Astrocyte (in vitro differentiated cells and primary cell): ENCODE data around the gene MON1B. TPM values are rescaled to one million over a fixed set of nuclear protein-coding genes. Genes with fewer than 3 reads are reported as not detected.

ENCODE experiments used
- DNase-seq: peaks from one replicate; pipeline ENCODE4 v3.0.0-alpha.2; 2010; ENCODE audit warnings: low read depth
- FAIRE-seq: peaks from 2 replicates; lab custom pipeline; 2011; peaks lifted over from hg19 to GRCh38; lab: Jason Lieb, UNC
- H2AFZ ChIP-seq: 2 replicates; pipeline ENCODE4 v1.6.0; 2012; ENCODE audit warnings: low read depth, low read length, inconsistent platforms
- H3K27ac ChIP-seq: 2 replicates; pipeline ENCODE4 v1.5.1; 2011; ENCODE audit warnings: low read depth, low read length, inconsistent platforms
- H3K27me3 ChIP-seq: 2 replicates; pipeline ENCODE4 v1.6.0; 2011; ENCODE audit warnings: low read length, inconsistent platforms; ENCODE audit not compliant: insufficient read depth
- H3K36me3 ChIP-seq: 2 replicates; pipeline ENCODE4 v1.5.1; 2011; ENCODE audit warnings: low read length, inconsistent platforms; ENCODE audit not compliant: insufficient read depth
- H3K4me1 ChIP-seq: 2 replicates; pipeline ENCODE4 v1.5.1; 2011; ENCODE audit warnings: low read length, inconsistent platforms; ENCODE audit not compliant: insufficient read depth
- H3K4me2 ChIP-seq: 2 replicates; pipeline ENCODE4 v1.6.0; 2012; ENCODE audit warnings: low read length, inconsistent platforms
- H3K4me3 ChIP-seq: 2 replicates; pipeline ENCODE4 v1.5.1; 2011; ENCODE audit warnings: low read depth, mild to moderate bottlenecking, low read length, inconsistent platforms; ENCODE audit not compliant: insufficient read depth
- H3K79me2 ChIP-seq: 2 replicates; pipeline ENCODE4 v1.6.0; 2012; ENCODE audit warnings: mild to moderate bottlenecking, low read length, inconsistent platforms; ENCODE audit not compliant: insufficient read depth
- H3K9ac ChIP-seq: 2 replicates; pipeline ENCODE4 v1.6.0; 2012; ENCODE audit warnings: mild to moderate bottlenecking, low read length, inconsistent platforms
- H3K9me3 ChIP-seq: 2 replicates; pipeline ENCODE4 v1.5.1; 2012; ENCODE audit warnings: low read depth, mild to moderate bottlenecking, low read length, inconsistent platforms; ENCODE audit not compliant: insufficient read depth
- H4K20me1 ChIP-seq: 2 replicates; pipeline ENCODE4 v1.6.0; 2012; ENCODE audit warnings: low read length, inconsistent platforms; ENCODE audit not compliant: insufficient read depth
- H3K27ac Mint-ChIP-seq: one replicate; pipeline ENCODE4 v1.8.0; 2021; ENCODE audit warnings: mild to moderate bottlenecking, mixed read lengths; ENCODE audit not compliant: unreplicated experiment
- H3K27me3 Mint-ChIP-seq: one replicate; pipeline ENCODE4 v1.8.0; 2021; ENCODE audit warnings: low read depth, mixed read lengths; ENCODE audit not compliant: unreplicated experiment
- H3K36me3 Mint-ChIP-seq: one replicate; pipeline ENCODE4 v1.8.0; 2021; ENCODE audit warnings: low read depth, mixed read lengths; ENCODE audit not compliant: unreplicated experiment
- H3K4me1 Mint-ChIP-seq: one replicate; pipeline ENCODE4 v1.8.0; 2021; ENCODE audit warnings: low read depth, mixed read lengths; ENCODE audit not compliant: unreplicated experiment
- H3K4me3 Mint-ChIP-seq: one replicate; pipeline ENCODE4 v1.8.0; 2021; ENCODE audit warnings: mild to moderate bottlenecking, moderate library complexity, mixed read lengths; ENCODE audit not compliant: unreplicated experiment
- H3K9me3 Mint-ChIP-seq: one replicate; pipeline ENCODE4 v1.8.0; 2021; ENCODE audit warnings: mild to moderate bottlenecking, mixed read lengths; ENCODE audit not compliant: unreplicated experiment
- EZH2 ChIP-seq: IDR thresholded peaks from 2 replicates; pipeline ENCODE4 v1.6.1; 2012; ENCODE audit warnings: mild to moderate bottlenecking, low read length, inconsistent platforms; ENCODE audit not compliant: insufficient read depth
- total RNA-seq: library from RNA; stranded (reverse); gene quantifications from 2 replicates; pipeline ENCODE4 v1.2.1, GENCODE V29; 2021
- TF ChIP-seq, protein P1 (sequence below): IDR thresholded peaks from 2 replicates; pipeline ENCODE4 v1.5.1; 2011; ENCODE audit warnings: low read depth, mild to moderate bottlenecking, inconsistent platforms, low read length, moderate library complexity; ENCODE audit not compliant: insufficient read depth

Gene MON1B
- total RNA-seq, 1 donor from 2014 or later = 40.5 TPM

DNA sequence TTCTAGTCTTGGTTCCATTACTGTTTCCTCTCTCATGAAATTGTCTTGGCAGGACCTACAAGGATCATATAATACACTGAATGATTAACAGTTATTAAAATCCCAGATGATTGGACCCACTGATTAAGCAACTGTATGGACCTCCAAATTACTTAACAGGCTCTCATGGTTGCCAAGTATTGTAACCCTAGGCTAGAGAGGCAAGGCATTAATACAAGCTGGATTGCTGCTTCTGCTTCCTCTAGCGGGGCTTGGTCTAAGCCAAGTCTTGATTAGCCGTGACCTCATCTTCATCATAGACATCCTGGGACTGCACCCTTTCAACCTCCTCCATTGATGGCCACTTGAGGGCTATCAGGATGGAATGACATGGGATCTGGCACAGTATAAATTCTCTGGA, 55.2 kb downstream of the MON1B start:
- no peaks in the 10 kb centered on the region for H3K36me3 Mint-ChIP-seq
- H3K79me2 ChIP-seq = no peaks in the 10 kb centered on the region
- DNase-seq = no peak
- no peak overlapping the region for H3K9ac ChIP-seq
- H3K36me3 ChIP-seq = no peaks in the 10 kb centered on the region
- H3K27me3 Mint-ChIP-seq = peaks cover 3% of the 10 kb centered on the region
- H3K4me3 ChIP-seq = no peak overlapping the region
- H3K27ac ChIP-seq = no peak overlapping the region
- H3K9me3 Mint-ChIP-seq = peaks cover 2% of the 10 kb centered on the region
- no peaks in the 10 kb centered on the region for H3K4me1 ChIP-seq
- TF ChIP-seq, protein P1, sequence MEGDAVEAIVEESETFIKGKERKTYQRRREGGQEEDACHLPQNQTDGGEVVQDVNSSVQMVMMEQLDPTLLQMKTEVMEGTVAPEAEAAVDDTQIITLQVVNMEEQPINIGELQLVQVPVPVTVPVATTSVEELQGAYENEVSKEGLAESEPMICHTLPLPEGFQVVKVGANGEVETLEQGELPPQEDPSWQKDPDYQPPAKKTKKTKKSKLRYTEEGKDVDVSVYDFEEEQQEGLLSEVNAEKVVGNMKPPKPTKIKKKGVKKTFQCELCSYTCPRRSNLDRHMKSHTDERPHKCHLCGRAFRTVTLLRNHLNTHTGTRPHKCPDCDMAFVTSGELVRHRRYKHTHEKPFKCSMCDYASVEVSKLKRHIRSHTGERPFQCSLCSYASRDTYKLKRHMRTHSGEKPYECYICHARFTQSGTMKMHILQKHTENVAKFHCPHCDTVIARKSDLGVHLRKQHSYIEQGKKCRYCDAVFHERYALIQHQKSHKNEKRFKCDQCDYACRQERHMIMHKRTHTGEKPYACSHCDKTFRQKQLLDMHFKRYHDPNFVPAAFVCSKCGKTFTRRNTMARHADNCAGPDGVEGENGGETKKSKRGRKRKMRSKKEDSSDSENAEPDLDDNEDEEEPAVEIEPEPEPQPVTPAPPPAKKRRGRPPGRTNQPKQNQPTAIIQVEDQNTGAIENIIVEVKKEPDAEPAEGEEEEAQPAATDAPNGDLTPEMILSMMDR = no peak
- no peak for TF ChIP-seq EZH2
- no peak overlapping the region for H2AFZ ChIP-seq
- H3K27ac Mint-ChIP-seq = no peak overlapping the region
- H3K4me3 Mint-ChIP-seq = no peak overlapping the region
- no peaks in the 10 kb centered on the region for H4K20me1 ChIP-seq
- no peaks in the 10 kb centered on the region for H3K27me3 ChIP-seq
- no peak overlapping the region for H3K4me2 ChIP-seq
- H3K9me3 ChIP-seq = no peaks in the 10 kb centered on the region
- H3K4me1 Mint-ChIP-seq = no peaks in the 10 kb centered on the region
- no peak for FAIRE-seq

DNA sequence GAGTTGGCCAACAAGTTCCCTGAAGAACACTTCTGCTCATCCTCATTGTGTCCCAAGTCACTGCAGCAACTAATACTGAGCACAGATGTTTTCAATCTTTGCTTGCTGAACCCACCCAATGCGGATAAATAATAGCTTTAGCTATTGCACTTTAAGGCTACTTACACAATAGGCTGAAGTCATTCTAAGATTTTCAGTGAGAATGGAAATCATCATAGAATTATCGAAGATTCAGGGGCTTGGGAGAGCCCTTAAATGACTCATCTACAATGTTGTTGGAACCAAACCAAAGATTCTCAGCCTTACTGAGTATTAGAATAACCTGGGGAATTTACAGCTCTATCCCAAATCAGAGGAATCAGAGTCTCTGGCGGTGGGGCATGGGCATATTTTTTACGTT, 59.4 kb downstream of the MON1B start:
- H3K79me2 ChIP-seq = no peaks in the 10 kb centered on the region
- H3K27ac Mint-ChIP-seq = no peak overlapping the region
- no peak overlapping the region for H3K4me3 Mint-ChIP-seq
- no peaks in the 10 kb centered on the region for H3K27me3 Mint-ChIP-seq
- H3K27me3 ChIP-seq = no peaks in the 10 kb centered on the region
- no peak overlapping the region for H3K27ac ChIP-seq
- no peak overlapping the region for H3K4me3 ChIP-seq
- DNase-seq (peak; percentile 25), FAIRE-seq (no peak)
- no peaks in the 10 kb centered on the region for H3K9me3 Mint-ChIP-seq
- H3K9me3 ChIP-seq = no peaks in the 10 kb centered on the region
- H3K4me1 ChIP-seq = no peaks in the 10 kb centered on the region
- H3K9ac ChIP-seq = no peak overlapping the region
- no peaks in the 10 kb centered on the region for H3K4me1 Mint-ChIP-seq
- H3K4me2 ChIP-seq = no peak overlapping the region
- no peaks in the 10 kb centered on the region for H3K36me3 ChIP-seq
- H4K20me1 ChIP-seq = no peaks in the 10 kb centered on the region
- no peak overlapping the region for H2AFZ ChIP-seq
- no peak for TF ChIP-seq EZH2
- TF ChIP-seq, protein P1 = no peak
- no peaks in the 10 kb centered on the region for H3K36me3 Mint-ChIP-seq

Other genes with a start within 250 kb of the MON1B start
- gene SYCE1L, start 8.2 kb downstream of the MON1B start, total RNA-seq = 2.0 and 5.2 TPM in 2 replicates
- 0.17 and 2.5 TPM in 2 replicates for gene ADAMTS18, start 243.8 kb downstream of the MON1B start, total RNA-seq